T-helper 9 cell (primary cell): Measurements from ENCODE around the gene CPXCR1.
"Not testable (repeated sequence)": the region's sequence is repeated elsewhere in the genome, so short reads cannot be mapped to it uniquely, and the experiment has no call there.

ENCODE experiments used
- DNase-seq: peaks from one replicate; pipeline ENCODE4 v3.0.0-alpha.2; 2020
- total RNA-seq, 2 donors: gene quantifications; one replicate each; lab custom pipeline; 2026; lab: John Stamatoyannopoulos, UW

CPXCR1 gene
- 0 reads per million in 2 donors for total RNA-seq

- DNase-seq, result no peak
These were observed at the start of gene CPXCR1 for GRCh38 chrX:88746925-88747324. CPXCR1 (plus strand) TSS chrX:88747225; CDS start chrX:88753415, 6,190 bp downstream.

- no peak for DNase-seq
These were observed 11.2 kb upstream of the CPXCR1 start for GRCh38 chrX:88735835-88736234.

DNA sequence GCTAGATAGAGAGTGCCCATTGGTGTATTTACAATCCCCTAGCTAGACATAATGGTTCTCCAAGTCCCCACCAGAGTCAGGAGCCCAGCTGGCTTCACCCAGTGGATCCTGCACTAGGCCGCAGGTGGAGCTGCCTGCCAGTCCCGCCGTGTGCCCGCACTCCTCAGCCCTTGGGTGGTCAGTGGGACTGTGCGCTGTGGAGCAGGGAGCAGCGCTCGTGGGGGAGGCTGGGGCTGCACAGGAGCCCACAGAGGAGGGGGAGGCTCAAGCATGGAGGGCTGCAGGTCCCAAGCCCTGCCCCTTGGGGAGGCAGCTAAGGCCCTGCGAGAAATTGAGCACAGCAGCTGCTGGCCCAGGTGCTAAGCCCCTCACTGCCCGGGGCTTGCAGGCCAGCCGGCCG is 810 bp upstream of the CPXCR1 start:
- not testable (repeated sequence) for DNase-seq

DNA sequence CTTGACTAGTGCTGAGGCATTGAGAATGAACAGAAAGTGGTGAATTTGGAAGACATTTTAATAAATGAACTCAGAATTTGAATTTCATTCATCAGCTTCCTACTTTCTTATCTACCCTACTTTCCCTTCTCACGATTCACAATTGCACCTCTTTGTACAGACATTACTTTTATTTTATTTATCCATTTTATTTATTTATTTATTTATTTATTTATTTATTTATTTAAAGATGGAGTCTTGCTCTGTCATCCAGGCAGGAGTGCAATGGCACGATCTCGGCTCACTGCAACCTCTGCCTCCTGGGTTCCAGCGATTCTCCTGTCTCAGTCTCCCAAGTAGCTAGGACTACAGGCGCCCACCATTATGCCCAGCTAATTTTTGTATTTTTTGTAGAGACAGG is 5.3 kb downstream of the CPXCR1 start:
- DNase-seq, result not testable (repeated sequence)

- DNase-seq, result no peak
These were observed 42.8 kb downstream of the CPXCR1 start for GRCh38 chrX:88789825-88790224.
